Occipital lobe (tissue), 2 donors: Measurements from ENCODE around the gene LMAN1L. TPM values are rescaled to one million over a fixed set of nuclear protein-coding genes. Genes with fewer than 3 reads are reported as not detected.
"Not testable (repeated sequence)": the region's sequence is repeated elsewhere in the genome, so short reads cannot be mapped to it uniquely, and the experiment has no call there.

Experiments
- DNase-seq: peaks from one replicate; lab custom pipeline; 2025; lab: John Stamatoyannopoulos, UW
- total RNA-seq: library from RNA; depleted of rRNA; stranded (reverse); fragments of >200 nt; gene quantifications from one replicate; pipeline ENCODE4 v1.2.3, GENCODE V29; 2014

Gene LMAN1L
- total RNA-seq, 1 donor from 2014 or later, result not detected

GRCh38 chr15:74782259-74783071 is 30.2 kb upstream of the LMAN1L start:
- no peak for DNase-seq

- DNase-seq, result no peak
These were observed 29.4 kb upstream of the LMAN1L start for GRCh38 chr15:74783072-74783807.

GRCh38 chr15:74783808-74784175 is 28.8 kb upstream of the LMAN1L start:
- DNase-seq, result no peak

GRCh38 chr15:74784426-74785193 is 28.0 kb upstream of the LMAN1L start:
- DNase-seq, result no peak

- DNase-seq, result no peak
These were observed 27.2 kb upstream of the LMAN1L start for GRCh38 chr15:74785194-74786032.

GRCh38 chr15:74786081-74786480 is 26.6 kb upstream of the LMAN1L start:
- DNase-seq, result not testable (repeated sequence)

GRCh38 chr15:74786551-74787165 is 26.0 kb upstream of the LMAN1L start:
- no peak for DNase-seq

- no peak for DNase-seq
These were observed 25.2 kb upstream of the LMAN1L start for GRCh38 chr15:74787251-74788041.

- no peak for DNase-seq
These were observed 24.5 kb upstream of the LMAN1L start for GRCh38 chr15:74788042-74788682.

GRCh38 chr15:74788683-74789151 is 23.9 kb upstream of the LMAN1L start:
- DNase-seq, result no peak

GRCh38 chr15:74789171-74789631 is 23.4 kb upstream of the LMAN1L start:
- no peak for DNase-seq

GRCh38 chr15:74789741-74790079 is 22.9 kb upstream of the LMAN1L start:
- DNase-seq, result no peak

GRCh38 chr15:74790080-74790916 is 22.3 kb upstream of the LMAN1L start:
- DNase-seq, result no peak

GRCh38 chr15:74791007-74791406 is 21.6 kb upstream of the LMAN1L start:
- no peak for DNase-seq

- DNase-seq, result no peak
These were observed 21.0 kb upstream of the LMAN1L start for GRCh38 chr15:74791667-74792066.

GRCh38 chr15:74792227-74793016 is 20.2 kb upstream of the LMAN1L start:
- no peak for DNase-seq
